Measurements from ENCODE around the gene KCNT2.

DNA sequence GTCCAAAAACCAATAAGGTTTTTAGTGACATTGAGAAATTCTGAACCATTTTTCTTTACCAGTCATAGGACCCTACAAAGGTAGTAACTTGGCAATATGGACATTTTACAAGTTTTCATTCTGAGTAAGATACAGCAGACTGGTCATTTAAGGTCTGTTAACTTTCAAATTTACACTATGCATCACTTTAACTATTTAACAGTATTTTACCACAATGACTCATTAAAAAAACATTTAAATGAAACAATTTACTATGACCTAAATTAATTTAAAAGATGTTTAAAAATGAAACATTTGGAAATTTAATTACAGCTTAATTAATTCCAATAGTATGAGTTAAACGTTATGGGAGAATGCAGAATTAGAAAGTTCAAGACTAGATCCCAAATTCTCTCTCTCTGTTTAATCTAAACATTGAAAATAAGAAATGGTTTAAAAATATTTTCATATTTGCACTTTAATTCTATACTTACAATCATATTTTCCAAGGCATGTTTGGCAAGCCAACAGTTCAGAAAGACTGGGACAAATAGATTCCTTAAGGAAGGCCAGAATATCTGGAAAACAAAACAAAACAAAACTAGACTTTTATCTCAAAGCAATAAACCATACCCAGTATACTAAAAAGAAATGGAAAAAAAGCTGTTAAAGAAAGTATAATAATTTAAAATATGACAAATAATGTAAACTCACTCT is 140.9 kb downstream of the KCNT2 start:
- TF ChIP-seq CTCF (IDR thresholded peaks at IDR 0.05) = no peak
- no peak for TF ChIP-seq POLR2A (IDR thresholded peaks at IDR 0.05)
- no peak for TF ChIP-seq POLR2AphosphoS5 (IDR thresholded peaks at IDR 0.05)
